Measurements from ENCODE around the gene FTH1. TPM values are rescaled to one million over a fixed set of nuclear protein-coding genes. Genes with fewer than 3 reads are reported as not detected.
"Not testable (repeated sequence)": the region's sequence is repeated elsewhere in the genome, so short reads cannot be mapped to it uniquely, and the experiment has no call there.

FTH1 gene
- total RNA-seq, 1 experiment from 2014 or later = 3,345 TPM

- H3K4me1 ChIP-seq (ENCODE audit: control insufficient read depth in 1 of 2, insufficient read depth in 2 of 2, low read length in 2 of 2); DNase-seq (ENCODE audit: low read depth, low spot score); H3K9me3 ChIP-seq (ENCODE audit: control insufficient read depth in 1 of 2, insufficient read depth in 1 of 2, low read depth in 1 of 2, low read length in 2 of 2); BruUV-seq (replicated peaks); ATAC-seq; H3K27ac ChIP-seq (ENCODE audit: low read depth, low read length); H3K9me2 ChIP-seq (ENCODE audit: insufficient read depth); H3K79me2 ChIP-seq (ENCODE audit: insufficient read depth, low read length); POLR2A ChIA-PET; H3K27me3 ChIP-seq (ENCODE audit: insufficient read depth, low read length); CTCF ChIA-PET; H2AFZ ChIP-seq (ENCODE audit: low read depth, low read length, poor library complexity, severe bottlenecking); H3K4me2 ChIP-seq (ENCODE audit: low read length); H3K9ac ChIP-seq (ENCODE audit: low read length); RAD21 ChIA-PET (ENCODE audit: low non-redundant PET in 1 of 2, low total read pairs in 2 of 2, uncharacterized antibody in 2 of 2, unreplicated experiment in 2 of 2); H4K20me1 ChIP-seq (ENCODE audit: insufficient read depth); intact Hi-C loops (cut with micrococcal nuclease); H3K4me3 ChIP-seq (replicated peaks in 1 of 2; ENCODE audit: low read depth in 1 of 2, low read length in 2 of 2); H3K36me3 ChIP-seq (ENCODE audit: control insufficient read depth in 1 of 2, insufficient read depth in 2 of 2, low read length in 2 of 2): not testable (repeated sequence)
These were observed 34.8 kb upstream of the FTH1 start for GRCh38 chr11:62002283-62002682.

DNA sequence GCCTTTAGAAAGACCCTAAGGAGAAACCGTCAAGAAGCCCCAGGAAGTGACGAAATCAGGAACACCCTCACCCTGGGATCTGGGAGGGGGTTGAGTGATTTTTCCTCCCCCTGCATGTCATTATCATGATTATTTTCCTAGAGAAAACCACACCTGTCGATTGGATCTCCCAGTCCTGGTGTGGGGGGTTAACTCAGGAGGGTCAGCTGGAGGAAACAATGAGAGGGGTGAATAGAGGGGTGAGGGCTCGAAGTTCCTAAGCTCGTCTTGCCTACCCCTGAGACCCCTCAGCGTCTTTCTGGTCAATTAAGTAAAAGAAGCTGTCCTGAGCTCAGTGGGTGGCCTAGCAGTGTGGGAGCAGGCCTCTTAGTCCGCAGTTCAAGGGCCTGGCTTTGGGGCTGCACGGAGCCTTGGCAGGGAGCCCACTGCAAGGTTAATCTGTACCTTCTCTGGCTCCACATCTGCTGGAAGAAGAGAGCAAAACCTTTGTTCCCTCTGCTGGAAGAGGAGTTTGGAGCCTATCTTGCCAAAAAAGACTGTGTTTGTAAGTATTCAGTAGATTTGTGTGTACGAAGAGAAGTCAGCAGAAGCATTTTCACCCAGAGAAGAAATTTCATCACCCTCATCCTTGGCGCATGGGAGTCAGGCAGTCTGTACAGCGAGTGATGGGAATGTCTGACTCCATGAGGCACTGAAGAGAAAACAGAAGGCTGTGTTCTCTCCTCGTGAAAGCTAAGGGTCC is 34.2 kb upstream of the FTH1 start:
- no peak overlapping the region for H3K9ac ChIP-seq (ENCODE audit: low read length)
- H3K4me1 ChIP-seq (ENCODE audit: control insufficient read depth in 1 of 2, insufficient read depth in 2 of 2, low read length in 2 of 2) = peaks cover 3 to 10% of the 10 kb centered on the region in 2 experiments; a peak in 3 of 4 replicates
- RAD21 ChIA-PET (ENCODE audit: low non-redundant PET in 1 of 2, low total read pairs in 2 of 2, uncharacterized antibody in 2 of 2, unreplicated experiment in 2 of 2) = no interaction called here
- H3K9me3 ChIP-seq (ENCODE audit: control insufficient read depth in 1 of 2, insufficient read depth in 1 of 2, low read depth in 1 of 2, low read length in 2 of 2) = peaks cover 0 to 7% of the 10 kb centered on the region in 2 experiments; a peak in 1 of 4 replicates
- TF ChIP-seq MAX (IDR thresholded peaks at IDR 0.05) (no peak), POLR2AphosphoS5 (IDR thresholded peaks at IDR 0.05; ENCODE audit: low read depth, low read length) (no peak)
- no peaks in the 10 kb centered on the region for H3K27me3 ChIP-seq (ENCODE audit: insufficient read depth, low read length)
- no peaks in the 10 kb centered on the region for H3K36me3 ChIP-seq (ENCODE audit: control insufficient read depth in 1 of 2, insufficient read depth in 2 of 2, low read length in 2 of 2)
- no peaks in the 10 kb centered on the region for H4K20me1 ChIP-seq (ENCODE audit: insufficient read depth)
- ATAC-seq (no peak), DNase-seq (ENCODE audit: low read depth, low spot score) (no peak)
- no peaks in the 10 kb centered on the region for H3K79me2 ChIP-seq (ENCODE audit: insufficient read depth, low read length)
- POLR2A ChIA-PET = no interaction called here
- no peak overlapping the region for H3K4me3 ChIP-seq (replicated peaks in 1 of 2; ENCODE audit: low read depth in 1 of 2, low read length in 2 of 2)
- CTCF ChIA-PET = no interaction called here
- intact Hi-C loops (cut with micrococcal nuclease) = no loop called here
- BruUV-seq (replicated peaks) = no TSS peak
- no peak overlapping the region for H3K27ac ChIP-seq (ENCODE audit: low read depth, low read length)
- H3K9me2 ChIP-seq (ENCODE audit: insufficient read depth) = no peaks in the 10 kb centered on the region
- no peak overlapping the region for H3K4me2 ChIP-seq (ENCODE audit: low read length)
- no peak overlapping the region for H2AFZ ChIP-seq (ENCODE audit: low read depth, low read length, poor library complexity, severe bottlenecking)
